ENCODE data around the gene CTBP2. TPM values are rescaled to one million over a fixed set of nuclear protein-coding genes. Genes with fewer than 3 reads are reported as not detected.

CTBP2 gene
- total RNA-seq, 6 experiments from 2014 or later, result 3.2 to 8.2 (median 5.4) TPM

GRCh38 chr10:124972637-124973036, 187.7 kb downstream of the CTBP2 start:
- ATAC-seq (no peak), DNase-seq (no peak)
- Histone ChIP-seq H3K9me3 (no peaks in the 10 kb centered on the region), H3K27me3 (no peaks in the 10 kb centered on the region), H3K36me3 (peaks cover 0 to 27% (median 9%) of the 10 kb centered on the region in 4 donors), H3K4me1 (no peaks in the 10 kb centered on the region), H3K27ac (no peak overlapping the region), H3K4me3 (no peak overlapping the region)
- no peak for TF ChIP-seq CTCF (IDR thresholded peaks at IDR 0.05)
- TF ChIP-seq POLR2A (IDR thresholded peaks at IDR 0.05), result no peak
- 74% methylated on average over 7 of the region's 7 CpGs for WGBS (ENCODE audit: insufficient coverage, low coverage, low lambda C conversion rate, missing lambda C conversion rate)
- intact Hi-C loops (cut with DNase I), result no loop called here

- Histone ChIP-seq H3K4me1 (no peaks in the 10 kb centered on the region), H3K27me3 (no peaks in the 10 kb centered on the region), H3K27ac (no peak overlapping the region), H3K9me3 (no peaks in the 10 kb centered on the region), H3K36me3 (peaks cover 0 to 40% (median 13%) of the 10 kb centered on the region in 4 donors), H3K4me3 (no peak overlapping the region)
- no peak for ATAC-seq
- no peak for DNase-seq
- 33% methylated on average over 2 of the region's 2 CpGs for WGBS (ENCODE audit: insufficient coverage, low coverage, low lambda C conversion rate, missing lambda C conversion rate)
- no peak for TF ChIP-seq CTCF (IDR thresholded peaks at IDR 0.05)
- intact Hi-C loops (cut with DNase I), result no loop called here
These were observed 189.1 kb downstream of the CTBP2 start for GRCh38 chr10:124971276-124971675.

- WGBS (ENCODE audit: insufficient coverage, low coverage, low lambda C conversion rate, missing lambda C conversion rate), result 71% methylated on average over 2 of the region's 2 CpGs
These were observed 193.1 kb downstream of the CTBP2 start for GRCh38 chr10:124967255-124967654.

GRCh38 chr10:124966008-124966407, 194.4 kb downstream of the CTBP2 start:
- Histone ChIP-seq H3K4me3 (no peak overlapping the region), H3K27me3 (no peaks in the 10 kb centered on the region), H3K36me3 (peaks cover 0 to 19% (median 4%) of the 10 kb centered on the region in 4 donors), H3K27ac (no peak overlapping the region), H3K9me3 (no peaks in the 10 kb centered on the region), H3K4me1 (peaks cover 0 to 8% (median 0%) of the 10 kb centered on the region in 4 donors)
- intact Hi-C loops (cut with DNase I), result no loop called here
- no peak for TF ChIP-seq CTCF (IDR thresholded peaks at IDR 0.05)
- TF ChIP-seq POLR2A (IDR thresholded peaks at IDR 0.05), result no peak
- no peak for DNase-seq
- 62% methylated on average over 4 of the region's 5 CpGs for WGBS (ENCODE audit: insufficient coverage, low coverage, low lambda C conversion rate, missing lambda C conversion rate)
- ATAC-seq, result no peak

More at GRCh38 chr10:124967255-124967654, 193.1 kb downstream of the CTBP2 start:
- ATAC-seq (peak in 1 of 4 donors; percentile 15), DNase-seq (no peak)
- H3K4me3 ChIP-seq, result no peak overlapping the region
- H3K27ac ChIP-seq, result no peak overlapping the region
- peaks cover 0 to 19% (median 4%) of the 10 kb centered on the region in 4 donors for H3K36me3 ChIP-seq
- H3K9me3 ChIP-seq, result no peaks in the 10 kb centered on the region
- H3K27me3 ChIP-seq, result no peaks in the 10 kb centered on the region
- H3K4me1 ChIP-seq, result peaks cover 0 to 8% (median 0%) of the 10 kb centered on the region in 4 donors
- intact Hi-C loops (cut with DNase I), result no loop called here
- TF ChIP-seq POLR2A (IDR thresholded peaks at IDR 0.05), result no peak
- TF ChIP-seq CTCF (IDR thresholded peaks at IDR 0.05), result no peak

Measured in right lobe of liver (tissue), 6 donors.